GM12874 (cell line): Measurements from ENCODE around the gene BICD2.

Source experiments
- CTCF ChIP-seq: IDR thresholded peaks from 2 replicates; pipeline ENCODE4 v1.5.1; 2011; ENCODE audit warnings: low read depth, mild to moderate bottlenecking, control low read depth, low read length, moderate library complexity; ENCODE audit not compliant: insufficient read depth

The BICD2 gene

DNA sequence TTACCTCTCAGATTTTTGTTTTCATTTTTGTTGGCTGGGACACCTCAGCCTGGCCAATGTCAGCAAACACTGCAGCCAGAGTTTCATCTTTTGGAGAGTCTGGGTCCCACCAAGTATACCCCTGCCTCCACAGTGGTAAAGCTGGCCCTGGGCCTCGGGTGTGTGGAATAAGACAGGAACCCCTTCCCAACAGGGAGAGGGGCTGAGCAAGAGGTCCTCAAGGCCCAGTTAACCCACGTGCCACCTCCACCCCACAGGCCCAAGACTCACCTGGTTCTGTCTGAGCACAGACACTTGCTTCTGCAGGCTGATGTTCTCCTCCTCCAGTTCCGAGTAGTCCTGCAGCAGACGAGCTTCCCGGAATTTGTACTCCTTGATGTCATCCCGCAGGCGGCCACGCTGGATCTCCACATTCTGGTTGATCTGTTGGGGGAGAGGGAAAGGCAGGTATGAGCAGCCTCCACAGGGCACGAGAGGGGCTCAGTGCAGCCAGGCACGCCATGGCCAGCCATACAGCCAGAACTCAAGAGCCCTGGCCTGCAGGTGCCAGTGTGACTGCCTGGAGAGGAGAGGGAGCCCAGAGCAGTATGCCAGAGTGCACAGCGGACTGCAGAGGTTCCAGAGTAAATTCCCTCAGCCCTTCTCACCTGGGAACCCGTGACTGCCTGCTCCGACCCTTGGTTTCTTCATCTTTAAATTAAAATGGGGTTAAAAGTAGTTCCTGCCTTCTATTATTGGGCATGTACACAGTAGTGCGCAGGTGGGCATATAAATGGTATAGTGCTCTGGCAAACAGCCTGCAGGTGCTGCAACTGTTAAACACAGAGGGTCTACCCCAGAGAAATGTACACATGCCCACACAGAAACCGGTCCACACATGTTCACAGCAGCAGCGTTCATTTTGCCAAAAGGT is 42.0 kb downstream of the BICD2 start:
- TF ChIP-seq CTCF = no peak

GRCh38 chr9:92721548-92721947 is 43.1 kb downstream of the BICD2 start:
- TF ChIP-seq CTCF = no peak

- no peak for TF ChIP-seq CTCF
These were observed 43.7 kb downstream of the BICD2 start for GRCh38 chr9:92720807-92721535.

DNA sequence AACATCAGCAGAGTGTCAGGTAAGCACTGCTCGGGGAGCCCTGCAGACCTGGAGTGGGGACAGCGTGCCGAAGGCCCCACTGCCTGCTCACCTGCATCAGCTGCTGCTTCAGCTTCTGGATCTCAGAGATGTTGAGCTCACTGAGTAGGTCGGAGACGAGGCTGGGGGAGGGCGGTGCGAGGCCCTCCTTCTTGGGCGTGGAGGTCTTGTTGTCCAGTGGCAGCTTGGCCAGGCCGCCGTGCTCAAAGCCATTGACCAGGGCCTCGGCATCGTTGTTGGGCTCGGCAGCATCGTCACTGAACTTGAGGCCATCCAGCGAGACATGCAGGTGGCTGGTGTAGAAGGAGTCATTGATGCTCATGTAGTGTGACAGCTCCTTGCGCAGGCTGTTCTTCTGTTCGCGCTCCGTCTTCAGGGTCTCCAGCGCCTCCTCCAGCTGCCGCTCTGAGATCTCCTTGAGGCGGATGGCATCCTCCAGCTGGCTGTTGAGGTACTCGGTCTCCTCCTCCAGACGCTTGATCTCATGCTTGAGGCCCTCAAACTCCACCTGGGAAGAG is 44.3 kb downstream of the BICD2 start:
- TF ChIP-seq CTCF = no peak

DNA sequence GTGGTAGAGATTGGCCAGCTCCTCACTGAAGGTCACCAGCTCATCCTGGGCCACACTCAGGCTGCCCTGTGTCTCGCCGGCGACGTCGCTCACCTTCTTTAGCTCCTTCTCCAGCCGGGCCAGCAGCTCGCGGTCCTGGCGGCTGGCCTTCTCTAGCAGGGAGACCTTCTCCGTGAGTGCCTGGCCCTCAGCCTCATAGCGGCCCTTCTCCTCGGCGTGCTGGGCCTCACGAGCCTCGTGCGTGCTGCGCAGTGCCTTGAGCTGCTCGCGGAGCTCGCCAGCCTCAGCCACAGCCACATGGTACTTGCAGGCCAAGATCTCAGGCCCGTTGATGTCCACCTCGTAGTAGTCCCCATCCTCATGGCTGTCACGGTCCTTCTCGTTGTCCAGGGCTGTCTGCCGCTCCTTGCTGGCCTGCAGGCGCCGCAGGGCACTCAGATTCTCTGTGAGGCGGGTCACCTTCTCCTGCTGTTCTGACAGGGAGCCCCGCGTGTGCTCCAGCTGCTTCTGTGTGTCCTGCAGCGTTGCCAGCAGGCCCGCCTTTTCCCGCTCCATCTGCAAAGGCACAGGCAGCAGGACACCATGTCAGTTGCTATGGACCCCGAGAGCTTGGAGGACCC is 45.5 kb downstream of the BICD2 start:
- no peak for TF ChIP-seq CTCF

- no peak for TF ChIP-seq CTCF
These were observed 46.3 kb downstream of the BICD2 start for GRCh38 chr9:92718086-92719001.
